H1 (cell line): Measurements from ENCODE around the gene STARD9.

Experiments used
- BACH1 ChIP-seq: IDR thresholded peaks from 2 replicates; pipeline ENCODE4 v1.6.1; 2012; ENCODE audit warnings: low read length, improper control_type of control experiment
- CHD1 ChIP-seq: IDR thresholded peaks from 2 replicates; pipeline ENCODE4 v1.6.1; 2012; ENCODE audit warnings: low read depth, low read length, improper control_type of control experiment
- CHD2 ChIP-seq: IDR thresholded peaks from 2 replicates; pipeline ENCODE4 v1.6.1; 2012; ENCODE audit warnings: low read length, improper control_type of control experiment
- CTCF ChIP-seq, 3 experiments: IDR thresholded peaks; 1 replicate in 2 of 3; 2 replicates in 1 of 3; pipeline versions ENCODE4 v1.5.1 to v1.6.1; 2011; ENCODE audit warnings: low read length in 3 of 3, mild to moderate bottlenecking in 3 of 3, inconsistent platforms in 2 of 3, low read depth in 1 of 3, moderate library complexity in 1 of 3; ENCODE audit not compliant: insufficient read depth in 1 of 3; ENCODE audit errors: control extremely low read depth in 1 of 3
- EP300 ChIP-seq, 2 experiments: IDR thresholded peaks; 1 replicate in 1 of 2; 2 replicates in 1 of 2; pipeline ENCODE4 v1.6.1; 2011 to 2012; ENCODE audit warnings: low read depth in 2 of 2, low read length in 2 of 2, mild to moderate bottlenecking in 2 of 2, borderline replicate concordance in 1 of 2, inconsistent platforms in 1 of 2, moderate library complexity in 1 of 2
- EZH2 ChIP-seq: fragments of 200-600 bp; sonication (generic); IDR thresholded peaks from 2 replicates; pipeline ENCODE4 v1.7.1; 2012; ENCODE audit warnings: low read depth, mild to moderate bottlenecking, moderate library complexity, low read length, inconsistent platforms; ENCODE audit not compliant: severe bottlenecking
- GABPA ChIP-seq: IDR thresholded peaks from 2 replicates; pipeline ENCODE4 v1.6.1; 2011; ENCODE audit warnings: mild to moderate bottlenecking, low read length, moderate library complexity, borderline replicate concordance; ENCODE audit not compliant: insufficient read depth
- GTF2F1 ChIP-seq: IDR thresholded peaks from 2 replicates; pipeline ENCODE4 v1.6.1; 2012; ENCODE audit warnings: low read depth, low read length, improper control_type of control experiment, borderline replicate concordance
- HDAC6 ChIP-seq: IDR thresholded peaks from one replicate; pipeline ENCODE4 v1.7.1; 2012; ENCODE audit warnings: low read depth, mild to moderate bottlenecking, inconsistent platforms, low read length, moderate library complexity
- POU5F1 ChIP-seq: IDR thresholded peaks from 2 replicates; pipeline ENCODE4 v1.6.1; 2011; ENCODE audit warnings: low read depth, mild to moderate bottlenecking, low read length, moderate library complexity
- RAD21 ChIP-seq, 2 experiments: IDR thresholded peaks in 1 of 2; conservative IDR thresholded peaks in 1 of 2; 2 replicates each; pipeline ENCODE4 v1.6.1; 2011; ENCODE audit warnings: low read depth in 2 of 2, low read length in 2 of 2, improper control_type of control experiment in 1 of 2, inconsistent platforms in 1 of 2, mild to moderate bottlenecking in 1 of 2, moderate library complexity in 1 of 2
- SIN3A ChIP-seq, 2 experiments: IDR thresholded peaks in 1 of 2; conservative IDR thresholded peaks in 1 of 2; 2 replicates each; pipeline ENCODE4 v1.6.1; 2011 to 2012; ENCODE audit warnings: low read length in 2 of 2, improper control_type of control experiment in 1 of 2, low read depth in 1 of 2, mild to moderate bottlenecking in 1 of 2
- SUZ12 ChIP-seq: fragments of 200-600 bp; sonication (generic); IDR thresholded peaks from 2 replicates; pipeline ENCODE4 v1.6.1; 2012; ENCODE audit warnings: mild to moderate bottlenecking, inconsistent platforms, low read length, moderate library complexity, mixed read lengths

GRCh38 chr15:42576776-42577175, 1.4 kb downstream of the STARD9 start:
- TF ChIP-seq SUZ12 (no peak), HDAC6 (no peak), CHD2 (no peak), EZH2 (no peak), BACH1 (no peak), CHD1 (no peak), SIN3A (conservative IDR thresholded peaks at IDR 0.05 in 1 of 2, IDR thresholded peaks at IDR 0.05 in 1 of 2; ENCODE audit: low read depth in 1 of 2, low read length in 2 of 2) (no peak), GABPA (no peak), CTCF (IDR thresholded peaks at IDR 0.05; ENCODE audit: control extremely low read depth in 1 of 3, insufficient read depth in 1 of 3, low read depth in 1 of 3, low read length in 3 of 3) (no peak), RAD21 (IDR thresholded peaks at IDR 0.05 in 1 of 2, conservative IDR thresholded peaks at IDR 0.05 in 1 of 2; ENCODE audit: low read depth in 2 of 2, low read length in 2 of 2) (no peak), EP300 (IDR thresholded peaks at IDR 0.05; ENCODE audit: borderline replicate concordance in 1 of 2, low read depth in 2 of 2, low read length in 2 of 2) (no peak), POU5F1 (no peak), GTF2F1 (no peak)
